WTC11 (cell line): ENCODE measurements around the gene GNG8. TPM values are rescaled to one million over a fixed set of nuclear protein-coding genes. Genes with fewer than 3 reads are reported as not detected.

ENCODE experiments used
- ATAC-seq: fragments of 200-7000 bp; cut with Tn5 transposase; 2 replicates; pipeline ENCODE4 v1.10.0; 2021; ENCODE audit warnings: mild to moderate bottlenecking, moderate library complexity
- CTCF ChIA-PET: fragments of 300-600 bp; sonication (Branson Sonifier 250); formaldehyde crosslinking; loops from one replicate; lab custom pipeline; 2021; ENCODE audit warnings: antibody characterized with exemption; lab: Charles Lee
- POLR2A ChIA-PET: fragments of 350-600 bp; sonication (Branson Sonifier 250); formaldehyde crosslinking; loops from one replicate; lab custom pipeline; 2021; ENCODE audit warnings: antibody characterized with exemption; lab: Charles Lee
- DNase-seq: peaks from one replicate; pipeline ENCODE4 v3.0.0; 2021; ENCODE audit warnings: low spot score
- H3K27ac Mint-ChIP-seq: 2 replicates; pipeline ENCODE4 v1.8.0; 2021; ENCODE audit warnings: mixed read lengths
- H3K27me3 Mint-ChIP-seq: 2 replicates; pipeline ENCODE4 v1.8.0; 2021; ENCODE audit warnings: low read depth, mild to moderate bottlenecking, moderate library complexity, mixed read lengths
- H3K36me3 Mint-ChIP-seq: 2 replicates; pipeline ENCODE4 v1.8.0; 2021; ENCODE audit warnings: mixed read lengths
- H3K4me1 Mint-ChIP-seq: 2 replicates; pipeline ENCODE4 v1.8.0; 2022; ENCODE audit warnings: mixed read lengths
- H3K4me3 Mint-ChIP-seq: 2 replicates; pipeline ENCODE4 v1.8.0; 2021; ENCODE audit warnings: mild to moderate bottlenecking, moderate library complexity, mixed read lengths
- H3K9me3 Mint-ChIP-seq: 2 replicates; pipeline ENCODE4 v1.8.0; 2021; ENCODE audit warnings: mixed read lengths
- ATF3 ChIP-seq: sonication (generic); formaldehyde crosslinking; conservative IDR thresholded peaks from 2 replicates; pipeline ENCODE4 v1.8.1; 2022; ENCODE audit warnings: mild to moderate bottlenecking, missing genetic modification reagents
- ATF6 ChIP-seq: sonication (generic); formaldehyde crosslinking; IDR thresholded peaks from 2 replicates; pipeline ENCODE4 v1.8.1; 2023; ENCODE audit warnings: mild to moderate bottlenecking, missing genetic modification reagents
- CDX4 ChIP-seq: fragments of 250-450 bp; sonication (Bioruptor Pico); IDR thresholded peaks from 2 replicates; pipeline ENCODE4 v1.9.0; 2021; ENCODE audit warnings: moderate library complexity, mild to moderate bottlenecking, inconsistent platforms, borderline replicate concordance
- CTCF ChIP-seq: fragments of 200-600 bp; IDR thresholded peaks from 2 replicates; pipeline ENCODE4 v1.8.0; 2022; ENCODE audit warnings: antibody characterized with exemption
- E2F1 ChIP-seq: sonication (generic); formaldehyde crosslinking; IDR thresholded peaks from 2 replicates; pipeline ENCODE4 v1.8.0; 2022; ENCODE audit warnings: mild to moderate bottlenecking, missing genetic modification reagents
- FOXP1 ChIP-seq: sonication (generic); formaldehyde crosslinking; IDR thresholded peaks from 2 replicates; pipeline ENCODE4 v1.8.0; 2022; ENCODE audit warnings: missing genetic modification reagents, mild to moderate bottlenecking, moderate library complexity, borderline replicate concordance
- GTF2I ChIP-seq: fragments of 250-450 bp; sonication (Bioruptor Pico); conservative IDR thresholded peaks from 2 replicates; pipeline ENCODE4 v1.4.0; 2021; ENCODE audit warnings: mild to moderate bottlenecking
- HMGA2 ChIP-seq: fragments of 250-450 bp; sonication (Bioruptor Pico); IDR thresholded peaks from 2 replicates; pipeline ENCODE4 v1.4.0; 2021; ENCODE audit warnings: mild to moderate bottlenecking, moderate library complexity
- MAX ChIP-seq: sonication (generic); formaldehyde crosslinking; IDR thresholded peaks from 2 replicates; pipeline ENCODE4 v1.8.0; 2022; ENCODE audit warnings: mild to moderate bottlenecking, missing genetic modification reagents
- NFE2L1 ChIP-seq: sonication (generic); formaldehyde crosslinking; IDR thresholded peaks from 2 replicates; pipeline ENCODE4 v1.8.1; 2023; ENCODE audit warnings: missing genetic modification reagents
- PREB ChIP-seq: sonication (generic); formaldehyde crosslinking; IDR thresholded peaks from 2 replicates; pipeline ENCODE4 v1.8.1; 2022; ENCODE audit warnings: mild to moderate bottlenecking, missing genetic modification reagents, moderate library complexity, borderline replicate concordance
- ZMAT4 ChIP-seq: fragments of 250-450 bp; sonication (Bioruptor Pico); IDR thresholded peaks from 2 replicates; pipeline ENCODE4 v1.9.0; 2021; ENCODE audit warnings: mild to moderate bottlenecking
- ZNF416 ChIP-seq: fragments of 250-450 bp; sonication (Bioruptor Pico); IDR thresholded peaks from 2 replicates; pipeline ENCODE4 v1.9.0; 2021; ENCODE audit warnings: mild to moderate bottlenecking, inconsistent platforms
- ZNF671 ChIP-seq: fragments of 250-450 bp; sonication (Bioruptor Pico); IDR thresholded peaks from 2 replicates; pipeline ENCODE4 v1.8.0; 2021; ENCODE audit warnings: mild to moderate bottlenecking
- total RNA-seq: library from RNA; stranded (reverse); gene quantifications from 3 replicates; pipeline ENCODE4 v1.2.3, GENCODE V29; 2021

The GNG8 gene
- total RNA-seq, 1 experiment from 2014 or later = not detected

- TF ChIP-seq FOXP1 (CRISPR knock-in tag) (no peak), HMGA2 (CRISPR knock-in tag) (no peak), NFE2L1 (CRISPR knock-in tag) (no peak)
- TF ChIP-seq, all 79 proteins: peak for 0
Observed at GRCh38 chr19:46615966-46616365, 20.0 kb downstream of the GNG8 start (continued).

- ATAC-seq = peak; percentile 88
- peak; percentile 88 for TF ChIP-seq CTCF
- no peak for TF ChIP-seq GTF2I (CRISPR knock-in tag)
- TF ChIP-seq, all 79 proteins: peak for 1
- Mint-ChIP-seq H3K27me3 (peaks cover 3% of the 10 kb centered on the region; the same call in 1 of the 2 replicates), H3K36me3 (peaks cover 8% of the 10 kb centered on the region), H3K27ac (no peak overlapping the region), H3K9me3 (no peaks in the 10 kb centered on the region), H3K4me3 (0 out of 2 replicates have a peak overlapping the region, but pooled peaks have one; percentile 24), H3K4me1 (peaks cover 9% of the 10 kb centered on the region)
- ChIA-PET POLR2A (no interaction called here), CTCF (interaction anchor here (0.6 to 13.2 kb wide), 27 partner anchors 9 to 1108 kb away, joined by 3 to 484 read pairs (median 6); partner anchors contain the start of genes CALM3, DACT3, PTGIR and SLC1A5)
- peak; percentile 93 for DNase-seq
Observed at GRCh38 chr19:46614114-46614722, 21.8 kb downstream of the GNG8 start.

- no peaks in the 10 kb centered on the region for H3K9me3 Mint-ChIP-seq
- H3K4me1 Mint-ChIP-seq = peaks cover 9% of the 10 kb centered on the region
- POLR2A ChIA-PET = interaction anchor here (1.2 kb wide), 1 partner anchor 13 kb away, joined by 5 read pairs; the partner anchor contains the start of gene CALM3
- H3K4me3 Mint-ChIP-seq = no peak overlapping the region
- CTCF ChIA-PET = interaction anchor here (0.6 to 13.2 kb wide), 22 partner anchors 9 to 1009 kb away, joined by 3 to 484 read pairs (median 6); partner anchors contain the start of genes CALM3, DACT3, PTGIR and SLC1A5
- H3K36me3 Mint-ChIP-seq = peaks cover 15% of the 10 kb centered on the region
- no peak overlapping the region for H3K27ac Mint-ChIP-seq
- no peak for DNase-seq
- TF ChIP-seq ATF6 (CRISPR knock-in tag) (no peak), ATF3 (CRISPR knock-in tag) (no peak), CDX4 (no peak), ZNF671 (CRISPR knock-in tag) (no peak), E2F1 (CRISPR knock-in tag) (no peak), PREB (CRISPR knock-in tag) (no peak), ZNF416 (CRISPR knock-in tag) (no peak), MAX (CRISPR knock-in tag) (no peak), NFE2L1 (CRISPR knock-in tag) (no peak), ZMAT4 (CRISPR knock-in tag) (no peak)
- TF ChIP-seq, all 79 proteins: peak for 0
- peaks cover 3% of the 10 kb centered on the region; the same call in 1 of the 2 replicates for H3K27me3 Mint-ChIP-seq
- no peak for ATAC-seq
Observed at GRCh38 chr19:46613525-46613924, 22.5 kb downstream of the GNG8 start.
